GM21825 (cell line): ENCODE measurements around the gene RNF8.

Experiments used
- ATAC-seq: cut with Tn5 transposase; IDR thresholded peaks from one replicate; pipeline ENCODE4 v1.9.1; 2021; ENCODE audit warnings: mild to moderate bottlenecking, moderate library complexity; ENCODE audit not compliant: unreplicated experiment

Gene RNF8

DNA sequence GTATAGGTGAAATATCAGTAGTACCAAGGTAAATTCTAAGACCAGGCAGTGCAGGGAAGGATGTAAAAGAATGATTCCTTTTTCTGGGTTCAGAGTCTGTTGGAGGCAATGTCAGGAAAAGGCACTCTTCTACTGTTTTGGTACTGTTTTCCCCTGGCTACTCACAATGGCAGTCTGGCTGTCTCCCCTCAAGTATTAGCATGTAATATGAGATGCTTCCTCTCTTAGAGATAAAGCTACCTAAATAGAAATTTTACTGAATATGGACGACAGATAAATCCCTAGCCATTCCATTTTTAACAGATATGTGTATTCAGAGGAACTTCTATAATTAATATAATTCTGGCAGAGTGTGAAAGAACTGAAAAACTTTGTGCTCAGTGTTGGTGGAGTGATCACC, 3.5 kb downstream of the RNF8 start:
- no peak for ATAC-seq

GRCh38 chr6:37357860-37358259, 4.1 kb downstream of the RNF8 start:
- no peak for ATAC-seq

DNA sequence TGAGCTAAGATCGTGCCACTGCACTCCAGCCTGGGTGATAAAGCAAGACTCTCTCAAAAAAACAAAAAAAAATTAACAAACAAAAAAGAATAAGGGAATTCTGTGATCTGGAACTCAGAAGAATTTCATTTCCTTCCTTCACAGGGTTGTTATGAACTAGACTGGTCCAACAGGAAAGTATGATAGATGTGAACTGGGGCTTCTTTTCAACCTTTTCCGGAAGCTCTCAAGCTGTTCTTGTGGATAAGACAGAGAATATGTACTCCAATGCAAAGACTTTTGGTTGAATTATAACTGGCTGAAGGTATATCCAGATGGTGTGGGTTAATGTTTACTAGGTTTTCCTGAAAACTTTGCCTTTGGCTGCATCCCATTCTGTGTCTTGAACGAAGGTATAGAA, 5.3 kb downstream of the RNF8 start:
- ATAC-seq = no peak

GRCh38 chr6:37362101-37362828, 8.5 kb downstream of the RNF8 start:
- no peak for ATAC-seq

- ATAC-seq = no peak
Measured at GRCh38 chr6:37365791-37366190, 12.0 kb downstream of the RNF8 start.

- ATAC-seq = no peak
Measured at GRCh38 chr6:37366910-37367309, 13.1 kb downstream of the RNF8 start.

DNA sequence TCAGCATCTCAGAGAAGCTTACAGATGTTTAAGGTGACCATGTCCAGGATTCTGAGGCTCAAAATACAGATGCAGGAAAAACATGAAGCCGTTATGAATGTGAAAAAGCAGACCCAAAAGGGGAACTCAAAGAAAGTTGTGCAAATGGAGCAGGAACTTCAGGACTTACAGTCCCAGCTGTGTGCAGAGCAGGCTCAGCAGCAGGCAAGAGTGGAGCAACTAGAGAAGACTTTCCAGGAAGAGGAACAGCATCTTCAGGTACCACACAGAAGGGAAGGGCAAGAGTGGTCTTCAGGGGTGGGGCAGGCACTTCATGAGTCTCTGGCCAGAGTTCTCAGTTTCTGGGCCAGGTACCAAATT, 15.2 kb downstream of the RNF8 start:
- no peak for ATAC-seq

DNA sequence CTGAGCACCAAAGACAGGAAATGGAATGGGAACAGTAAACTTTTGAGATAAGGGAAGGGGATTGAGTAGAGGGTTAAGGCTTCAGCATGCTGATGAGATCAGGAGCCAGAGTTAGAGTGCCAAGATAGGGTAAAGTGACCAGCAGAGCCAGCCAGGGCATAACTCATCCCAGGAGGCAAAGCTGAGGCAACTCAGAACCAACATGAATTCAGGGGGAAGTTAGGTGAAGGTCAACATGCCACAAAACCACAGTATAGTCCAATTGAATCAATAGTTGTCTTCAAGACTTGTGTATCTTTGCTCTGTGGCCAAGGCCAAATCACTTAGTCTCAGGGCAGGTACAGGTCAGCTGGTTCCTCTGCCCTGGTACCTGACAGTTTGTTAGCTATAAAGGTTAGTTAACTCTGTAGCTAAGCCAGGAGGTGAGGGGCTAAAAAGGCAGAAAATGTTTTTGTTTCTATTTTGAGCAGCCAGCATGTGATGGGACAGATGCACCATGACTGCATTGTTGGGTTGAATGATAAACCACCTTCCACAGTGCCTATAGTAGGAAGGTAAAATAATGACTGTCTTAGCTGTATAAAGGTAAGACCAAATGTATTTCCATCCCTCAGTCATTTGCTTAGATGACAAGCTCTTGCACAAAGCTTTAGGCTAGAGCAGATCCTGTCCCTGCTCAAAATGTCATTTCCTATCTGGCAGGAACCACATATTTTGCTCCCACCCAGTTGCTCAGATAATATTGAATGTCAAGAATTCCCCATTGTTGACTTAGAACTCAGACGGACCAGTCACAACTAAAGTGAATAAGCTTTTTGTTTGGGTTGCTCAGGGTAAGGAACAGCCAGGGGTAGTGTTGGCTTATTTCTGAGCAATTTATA, 15.8 kb downstream of the RNF8 start:
- no peak for ATAC-seq

GRCh38 chr6:37371154-37372083, 17.6 kb downstream of the RNF8 start:
- no peak for ATAC-seq

DNA sequence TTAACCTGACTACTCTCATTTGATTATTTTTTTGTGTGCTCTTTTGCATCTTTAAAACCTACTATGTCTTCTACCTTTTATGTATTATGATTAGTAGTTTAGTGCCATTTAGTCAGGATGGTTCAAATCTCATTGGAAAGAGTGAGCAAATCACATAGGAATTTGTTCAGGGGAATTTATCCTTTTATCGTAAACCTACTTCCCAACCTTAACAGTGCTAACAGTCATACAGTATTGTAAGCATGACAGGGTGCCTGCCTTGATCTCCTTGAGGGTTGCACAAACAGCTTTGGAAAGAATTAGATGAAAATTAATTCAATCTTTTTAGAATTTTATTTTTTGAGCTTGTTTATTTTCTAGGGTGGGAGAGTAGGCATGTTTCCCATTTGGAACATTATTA, 18.3 kb downstream of the RNF8 start:
- no peak for ATAC-seq

GRCh38 chr6:37373822-37374471, 20.2 kb downstream of the RNF8 start:
- ATAC-seq = no peak

DNA sequence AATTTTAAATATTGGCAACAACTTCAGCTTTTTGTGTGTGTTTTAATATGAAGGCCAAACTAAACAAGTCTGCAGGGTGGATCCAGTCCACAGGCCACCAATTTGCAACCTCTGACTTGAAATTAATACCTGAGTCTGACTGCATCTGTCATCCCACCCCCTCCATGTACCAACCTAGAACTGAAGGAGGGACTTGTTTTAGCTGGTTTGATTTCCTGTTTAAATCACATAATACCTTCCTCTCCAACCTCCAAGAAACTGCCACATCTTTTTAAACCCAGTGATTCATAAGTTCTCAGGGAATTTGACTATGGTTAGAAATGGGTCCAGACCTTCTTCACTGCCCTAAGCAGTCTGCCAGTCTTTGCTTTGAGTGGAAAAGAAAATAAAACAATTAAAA, 21.6 kb downstream of the RNF8 start:
- no peak for ATAC-seq

- ATAC-seq = no peak
Measured at GRCh38 chr6:37376078-37376743, 22.4 kb downstream of the RNF8 start.

DNA sequence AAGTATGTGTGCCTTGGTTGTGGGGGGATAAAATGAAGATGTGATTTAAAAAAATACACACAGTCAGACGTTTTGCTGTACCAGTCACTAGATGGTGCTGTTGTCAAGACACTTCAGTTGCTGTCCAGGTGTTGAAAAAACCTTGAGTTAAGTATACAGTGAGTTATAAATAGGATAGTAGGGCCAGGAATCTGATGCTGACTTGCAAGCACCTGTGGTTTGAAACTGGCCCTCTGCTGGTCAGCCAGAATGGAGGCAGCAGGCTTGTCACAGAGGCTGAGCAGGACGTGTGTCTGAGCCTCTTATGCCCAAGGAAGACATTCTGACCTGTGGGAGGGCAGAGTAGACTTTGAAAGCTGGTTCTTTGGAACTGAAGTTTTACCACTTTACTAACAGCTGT, 27.8 kb downstream of the RNF8 start:
- no peak for ATAC-seq

GRCh38 chr6:37382994-37383765, 29.4 kb downstream of the RNF8 start:
- ATAC-seq = no peak

- ATAC-seq = no peak
Measured at GRCh38 chr6:37388578-37388977, 34.8 kb downstream of the RNF8 start.

GRCh38 chr6:37389857-37390256, 36.1 kb downstream of the RNF8 start:
- no peak for ATAC-seq

GRCh38 chr6:37391120-37391519, 37.3 kb downstream of the RNF8 start:
- ATAC-seq = no peak

DNA sequence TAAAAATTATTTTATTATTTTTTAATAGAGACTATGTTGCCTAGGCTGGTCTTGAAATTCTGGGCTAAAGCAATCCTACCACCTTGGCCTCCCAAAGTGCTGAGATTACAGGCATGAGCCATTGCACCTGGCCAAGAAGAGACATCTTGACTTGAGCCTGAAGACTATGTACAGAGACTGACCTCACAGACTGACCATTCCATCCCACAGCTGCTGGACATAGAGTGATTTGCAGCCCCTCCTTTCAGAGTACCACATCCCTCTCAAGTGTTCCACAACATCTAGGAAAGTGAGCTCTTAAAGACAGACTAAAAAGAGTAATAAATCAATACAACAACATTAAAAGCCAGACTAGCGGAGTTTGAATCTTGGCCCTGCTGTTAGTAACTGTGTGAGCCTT, 39.0 kb downstream of the RNF8 start:
- ATAC-seq = no peak
